Endothelial cell (in vitro differentiated cells): Measurements from ENCODE around the gene TMIE. TPM values are rescaled to one million over a fixed set of nuclear protein-coding genes. Genes with fewer than 3 reads are reported as not detected.
A peak's percentile ranks its signal among the peaks of the same experiment; 100 is the strongest.

Experiments used
- DNase-seq: peaks from one replicate; pipeline ENCODE4 v3.0.0; 2021; ENCODE audit warnings: low spot score
- H3K27ac Mint-ChIP-seq: one replicate; pipeline ENCODE4 v1.8.0; 2021; ENCODE audit warnings: mixed read lengths, inconsistent platforms; ENCODE audit not compliant: unreplicated experiment
- H3K27me3 Mint-ChIP-seq: one replicate; pipeline ENCODE4 v1.8.0; 2021; ENCODE audit warnings: mild to moderate bottlenecking, moderate library complexity, mixed read lengths, inconsistent platforms; ENCODE audit not compliant: unreplicated experiment
- H3K36me3 Mint-ChIP-seq: one replicate; pipeline ENCODE4 v1.8.0; 2021; ENCODE audit warnings: mild to moderate bottlenecking, low read depth, mixed read lengths, inconsistent platforms; ENCODE audit not compliant: unreplicated experiment
- H3K4me1 Mint-ChIP-seq: one replicate; pipeline ENCODE4 v1.8.0; 2021; ENCODE audit warnings: mild to moderate bottlenecking, mixed read lengths, inconsistent platforms; ENCODE audit not compliant: unreplicated experiment
- H3K4me3 Mint-ChIP-seq: one replicate; pipeline ENCODE4 v1.8.0; 2021; ENCODE audit warnings: mild to moderate bottlenecking, mixed read lengths, inconsistent platforms; ENCODE audit not compliant: unreplicated experiment
- H3K9me3 Mint-ChIP-seq: one replicate; pipeline ENCODE4 v1.8.0; 2021; ENCODE audit warnings: mixed read lengths, inconsistent platforms; ENCODE audit not compliant: unreplicated experiment
- total RNA-seq: library from RNA; stranded (reverse); fragmentation: NEBNext Ultra II Directional; extraction: Animal tissue kit (Norgen Biotek cat#: 25700); gene quantifications from one replicate; pipeline ENCODE4 v1.2.1, GENCODE V29; 2021; ENCODE audit not compliant: unreplicated experiment
- TF ChIP-seq, protein P1 (sequence below): fragments of 200-600 bp; sonication (generic); IDR thresholded peaks from one replicate; pipeline ENCODE4 v1.5.0; 2021; ENCODE audit warnings: antibody characterized with exemption; ENCODE audit not compliant: unreplicated experiment

The TMIE gene
- total RNA-seq, 1 donor from 2014 or later = 0.23 TPM

GRCh38 chr3:46685446-46685845 is 15.7 kb upstream of the TMIE start:
- no peak overlapping the region for H3K27ac Mint-ChIP-seq

GRCh38 chr3:46690798-46691197 is 10.4 kb upstream of the TMIE start:
- Mint-ChIP-seq H3K27me3 (peaks cover 18% of the 10 kb centered on the region), H3K27ac (no peak overlapping the region), H3K4me1 (peaks cover 14% of the 10 kb centered on the region), H3K9me3 (no peaks in the 10 kb centered on the region), H3K4me3 (no peak overlapping the region), H3K36me3 (no peaks in the 10 kb centered on the region)
- no peak for DNase-seq
- TF ChIP-seq, protein P1, sequence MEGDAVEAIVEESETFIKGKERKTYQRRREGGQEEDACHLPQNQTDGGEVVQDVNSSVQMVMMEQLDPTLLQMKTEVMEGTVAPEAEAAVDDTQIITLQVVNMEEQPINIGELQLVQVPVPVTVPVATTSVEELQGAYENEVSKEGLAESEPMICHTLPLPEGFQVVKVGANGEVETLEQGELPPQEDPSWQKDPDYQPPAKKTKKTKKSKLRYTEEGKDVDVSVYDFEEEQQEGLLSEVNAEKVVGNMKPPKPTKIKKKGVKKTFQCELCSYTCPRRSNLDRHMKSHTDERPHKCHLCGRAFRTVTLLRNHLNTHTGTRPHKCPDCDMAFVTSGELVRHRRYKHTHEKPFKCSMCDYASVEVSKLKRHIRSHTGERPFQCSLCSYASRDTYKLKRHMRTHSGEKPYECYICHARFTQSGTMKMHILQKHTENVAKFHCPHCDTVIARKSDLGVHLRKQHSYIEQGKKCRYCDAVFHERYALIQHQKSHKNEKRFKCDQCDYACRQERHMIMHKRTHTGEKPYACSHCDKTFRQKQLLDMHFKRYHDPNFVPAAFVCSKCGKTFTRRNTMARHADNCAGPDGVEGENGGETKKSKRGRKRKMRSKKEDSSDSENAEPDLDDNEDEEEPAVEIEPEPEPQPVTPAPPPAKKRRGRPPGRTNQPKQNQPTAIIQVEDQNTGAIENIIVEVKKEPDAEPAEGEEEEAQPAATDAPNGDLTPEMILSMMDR = no peak

More at GRCh38 chr3:46685446-46685845, 15.7 kb upstream of the TMIE start:
- no peak for DNase-seq
- Mint-ChIP-seq H3K4me3 (no peak overlapping the region), H3K4me1 (no peaks in the 10 kb centered on the region), H3K27me3 (peaks cover 6% of the 10 kb centered on the region), H3K9me3 (no peaks in the 10 kb centered on the region), H3K36me3 (no peaks in the 10 kb centered on the region)
- TF ChIP-seq, protein P1 = no peak

DNA sequence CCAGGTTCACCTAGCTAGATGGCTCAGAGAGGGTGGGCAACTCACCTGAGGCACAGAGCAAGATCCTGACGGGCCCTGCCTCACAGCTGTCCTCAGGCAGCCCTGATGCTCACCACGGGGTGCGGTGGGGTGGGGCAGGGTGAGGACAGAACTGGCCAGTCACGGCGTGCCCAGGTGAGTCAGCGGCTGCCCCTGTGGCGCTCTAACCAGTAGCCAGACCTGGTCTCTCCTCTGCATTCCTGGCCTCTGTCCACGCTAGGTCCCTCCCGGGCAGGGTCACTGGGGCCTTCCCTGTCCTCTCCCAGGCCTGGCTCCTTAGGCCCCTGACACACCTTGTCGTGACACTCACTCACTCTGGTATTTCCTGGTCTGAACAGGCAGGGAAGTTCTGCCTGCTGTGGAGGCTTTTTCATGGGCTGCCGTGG is 8.6 kb upstream of the TMIE start:
- H3K9me3 Mint-ChIP-seq = no peaks in the 10 kb centered on the region
- H3K36me3 Mint-ChIP-seq = no peaks in the 10 kb centered on the region
- H3K27ac Mint-ChIP-seq = no peak overlapping the region
- peaks cover 16% of the 10 kb centered on the region for H3K4me1 Mint-ChIP-seq
- H3K27me3 Mint-ChIP-seq = peaks cover 18% of the 10 kb centered on the region
- TF ChIP-seq, protein P1 = no peak
- peak overlapping the region; percentile 86 for H3K4me3 Mint-ChIP-seq
- DNase-seq = no peak

DNA sequence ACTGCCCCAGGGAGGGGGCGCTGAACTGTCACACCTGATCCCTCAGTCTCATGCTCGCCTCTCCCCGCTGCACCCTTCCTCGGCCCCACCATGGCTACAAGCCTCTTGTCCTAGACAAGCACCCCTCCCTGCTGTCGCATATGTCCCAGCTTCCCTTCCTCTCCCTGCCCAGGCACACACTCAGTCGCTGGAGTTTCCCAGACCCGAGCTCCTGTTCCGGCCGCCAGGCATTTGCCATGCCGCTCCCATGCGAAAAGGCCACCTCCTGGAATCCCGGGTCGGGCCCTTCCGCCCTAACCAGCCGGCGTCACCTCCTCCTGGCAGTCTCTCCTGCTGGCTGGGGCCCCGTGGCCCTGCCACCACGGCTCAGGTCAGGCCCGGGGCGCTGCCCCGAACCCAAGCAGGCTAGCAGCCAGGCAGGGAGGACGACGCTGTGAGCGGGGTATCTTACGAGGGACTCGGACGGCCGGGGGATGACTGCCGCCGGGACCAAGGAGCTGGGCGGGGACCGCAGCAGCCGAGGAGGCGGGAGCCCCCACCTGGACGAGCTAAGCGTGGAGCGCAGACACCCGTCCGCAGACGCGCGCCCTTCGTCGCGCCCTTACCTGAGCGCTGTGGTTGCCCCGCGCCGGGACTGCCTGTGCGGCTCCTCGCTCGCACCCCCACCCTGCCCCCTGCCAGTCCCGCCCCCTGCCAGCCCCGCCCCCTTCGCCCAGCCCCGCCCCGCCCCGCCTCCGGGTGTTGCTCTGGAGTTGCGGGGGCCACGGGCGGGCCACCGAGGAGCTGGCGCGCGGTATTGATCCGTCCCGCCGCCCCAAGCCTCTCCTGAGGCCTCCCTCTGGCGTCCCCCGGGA is 7.9 kb upstream of the TMIE start, which contains the start of gene ALS2CL:
ALS2CL (minus strand) TSS at position 642 of the 854 bp plus-strand sequence. CDS start 4,239 bp downstream, outside the sequence.
- peak; percentile 56 for DNase-seq
- no peaks in the 10 kb centered on the region for H3K9me3 Mint-ChIP-seq
- peak within 1 kb of the TSS; percentile 80 for H3K27ac Mint-ChIP-seq
- peaks cover 18% of the 10 kb centered on the region for H3K27me3 Mint-ChIP-seq
- TF ChIP-seq, protein P1 = no peak
- no peaks in the 10 kb centered on the region for H3K36me3 Mint-ChIP-seq
- H3K4me3 Mint-ChIP-seq = peak within 1 kb of the TSS; percentile 86
- peaks cover 16% of the 10 kb centered on the region for H3K4me1 Mint-ChIP-seq

- no peak overlapping the region for H3K4me3 Mint-ChIP-seq
- TF ChIP-seq, protein P1 = no peak
- no peak for DNase-seq
- no peaks in the 10 kb centered on the region for H3K9me3 Mint-ChIP-seq
- peaks cover 18% of the 10 kb centered on the region for H3K27me3 Mint-ChIP-seq
- no peaks in the 10 kb centered on the region for H3K36me3 Mint-ChIP-seq
- no peak overlapping the region for H3K27ac Mint-ChIP-seq
- H3K4me1 Mint-ChIP-seq = peaks cover 16% of the 10 kb centered on the region
Observed at GRCh38 chr3:46693892-46694226, 7.3 kb upstream of the TMIE start.
